ENCODE data around the gene ADD2.

ADD2 gene

DNA sequence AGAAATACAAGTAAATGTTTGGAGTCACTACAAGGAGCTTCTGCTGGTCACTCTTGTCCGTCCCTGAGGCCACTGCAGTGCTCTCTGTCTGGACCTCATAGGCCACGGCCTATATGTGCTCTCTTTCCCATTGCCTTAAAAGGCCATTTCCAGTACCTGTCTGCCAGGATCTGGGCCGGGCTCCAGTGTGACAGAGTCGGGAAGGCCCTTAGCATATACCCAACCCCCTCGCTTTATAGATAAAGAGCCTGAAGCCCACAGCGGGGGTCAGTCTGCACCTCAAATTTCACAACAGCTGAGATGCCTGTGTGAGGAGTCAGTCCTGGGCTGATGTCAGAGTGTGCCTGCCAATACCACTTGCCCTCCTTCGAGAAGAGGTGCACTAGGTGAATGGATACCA is 39.9 kb downstream of the ADD2 start:
- FAIRE-seq (no peak), DNase-seq (ENCODE audit: extremely low spot score, insufficient read length, low read depth) (no peak)

DNA sequence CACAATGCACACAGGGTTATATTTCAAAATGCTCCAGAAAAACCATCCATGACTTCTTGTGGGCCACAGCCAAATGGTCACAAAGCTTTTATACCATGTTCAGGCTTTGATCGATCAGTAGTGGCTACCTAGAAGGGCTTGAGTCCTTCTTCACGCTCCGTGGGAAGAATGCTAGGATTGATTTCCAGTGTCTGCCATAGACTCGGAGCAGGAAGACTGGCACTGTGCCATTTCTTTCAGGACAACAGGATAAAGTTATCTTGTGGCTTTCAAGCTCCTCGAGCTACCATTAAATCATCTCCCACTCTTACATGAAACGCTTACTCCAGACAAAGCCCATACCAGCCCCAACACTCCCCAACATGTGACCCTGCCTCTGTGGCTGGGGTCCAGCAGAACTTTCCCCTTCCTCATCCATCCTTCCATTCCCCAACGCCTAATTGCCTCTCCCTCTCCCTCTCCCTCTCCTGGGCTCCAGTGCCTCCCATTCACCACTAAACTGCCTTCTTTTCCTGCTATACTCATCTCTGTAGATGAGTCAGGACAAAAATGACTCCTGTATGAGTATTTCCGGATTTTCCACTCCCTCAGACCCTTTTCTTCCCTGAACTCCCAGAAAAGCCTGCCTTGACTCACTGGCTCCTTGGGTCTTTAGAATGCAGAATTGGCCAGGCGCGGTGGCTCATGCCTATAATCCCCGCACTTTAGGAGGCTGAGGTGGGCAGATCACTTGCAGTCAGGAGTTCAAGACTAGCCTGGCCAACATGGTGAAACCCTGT is 40.9 kb downstream of the ADD2 start:
- FAIRE-seq, result no peak
- DNase-seq (ENCODE audit: extremely low spot score, insufficient read length, low read depth), result no peak

DNA sequence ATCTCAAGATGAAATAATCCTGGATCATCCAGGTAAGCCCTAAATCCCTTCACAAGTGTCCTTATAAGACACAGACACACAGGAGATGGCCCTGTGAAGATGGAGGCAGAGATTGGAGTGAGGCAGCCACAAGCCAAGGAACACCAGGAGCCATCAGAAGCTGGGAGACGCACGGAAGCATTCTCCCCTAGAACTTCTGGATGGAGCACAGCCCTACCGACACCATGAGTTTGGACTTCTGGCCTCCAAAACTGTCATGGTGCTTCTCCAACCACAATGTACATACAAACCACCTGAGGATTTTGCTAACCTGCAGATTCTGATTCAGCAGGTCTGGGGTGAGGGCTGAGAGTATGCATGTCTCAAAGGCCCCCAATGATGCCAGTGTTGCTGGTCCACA is 42.5 kb downstream of the ADD2 start:
- FAIRE-seq, result no peak
- no peak for DNase-seq (ENCODE audit: extremely low spot score, insufficient read length, low read depth)

DNA sequence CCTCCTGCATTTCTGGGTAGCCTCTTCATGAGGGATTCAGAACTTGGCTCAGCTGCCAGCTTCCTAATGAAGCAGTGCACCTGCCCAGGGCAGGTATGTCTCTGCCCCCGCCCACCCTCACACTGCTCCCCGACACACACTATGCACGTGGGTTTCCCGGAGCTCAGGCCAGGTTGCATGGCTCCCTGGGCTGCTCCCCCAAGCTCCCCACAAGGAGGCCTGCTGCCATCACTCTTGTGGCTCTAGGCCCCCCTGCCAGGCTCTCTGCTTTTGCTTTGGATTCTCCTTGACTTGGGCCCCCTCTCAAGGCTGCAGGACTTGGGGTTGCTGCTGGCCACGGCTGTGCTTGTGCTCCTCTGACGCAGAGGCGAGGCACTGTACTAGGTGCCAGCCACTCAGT is 43.6 kb downstream of the ADD2 start:
- DNase-seq (ENCODE audit: extremely low spot score, insufficient read length, low read depth) (no peak), FAIRE-seq (no peak)

DNA sequence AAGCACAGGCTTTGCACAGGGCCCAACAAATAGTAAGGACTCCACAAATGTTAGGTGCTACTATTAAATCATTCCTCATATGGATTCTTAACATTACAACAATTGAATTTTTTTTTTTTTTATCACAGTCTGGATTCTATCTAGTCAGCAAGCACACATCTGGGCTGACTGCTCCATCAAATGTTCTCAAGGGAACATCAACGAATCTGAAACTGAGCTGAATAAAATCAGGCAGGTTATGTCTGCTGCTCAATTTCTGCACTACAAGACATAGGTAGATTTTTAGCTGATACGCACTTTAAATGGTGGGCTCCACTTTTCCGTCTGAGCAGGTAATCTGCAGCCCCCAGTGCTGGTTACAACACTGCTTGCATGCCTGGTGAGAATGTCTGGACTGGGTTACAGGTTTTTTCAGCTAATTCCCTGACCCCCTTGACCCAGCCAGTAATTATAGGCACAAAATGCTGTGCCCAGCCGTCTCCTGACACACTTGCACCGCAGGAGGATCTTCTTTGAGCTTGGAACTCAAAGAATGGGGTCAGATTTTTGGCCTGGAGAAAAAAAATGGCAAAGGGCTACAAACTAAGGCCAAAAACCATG is 44.6 kb downstream of the ADD2 start:
- FAIRE-seq, result no peak
- DNase-seq (ENCODE audit: extremely low spot score, insufficient read length, low read depth), result no peak

DNA sequence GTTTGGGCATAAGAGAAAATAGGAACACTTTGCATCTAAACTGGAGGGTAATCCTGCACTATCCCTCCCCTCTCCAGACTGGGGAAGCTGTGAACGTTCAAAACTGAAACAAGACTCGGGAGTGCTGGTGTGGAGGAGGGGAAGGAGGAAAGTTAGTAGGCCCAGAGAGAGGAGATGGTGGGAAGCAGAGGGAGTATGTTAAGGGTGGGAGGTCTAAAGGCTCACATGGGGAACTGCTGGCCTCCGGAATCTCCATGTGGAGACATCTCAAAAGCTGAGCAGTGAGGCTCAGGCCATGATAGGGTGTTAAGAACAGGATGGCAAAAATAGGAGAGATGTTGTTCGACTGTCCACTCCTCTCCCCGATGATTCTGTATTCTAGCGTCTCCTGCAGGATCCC is 47.9 kb downstream of the ADD2 start:
- no peak for DNase-seq (ENCODE audit: extremely low spot score, insufficient read length, low read depth)
- no peak for FAIRE-seq

DNA sequence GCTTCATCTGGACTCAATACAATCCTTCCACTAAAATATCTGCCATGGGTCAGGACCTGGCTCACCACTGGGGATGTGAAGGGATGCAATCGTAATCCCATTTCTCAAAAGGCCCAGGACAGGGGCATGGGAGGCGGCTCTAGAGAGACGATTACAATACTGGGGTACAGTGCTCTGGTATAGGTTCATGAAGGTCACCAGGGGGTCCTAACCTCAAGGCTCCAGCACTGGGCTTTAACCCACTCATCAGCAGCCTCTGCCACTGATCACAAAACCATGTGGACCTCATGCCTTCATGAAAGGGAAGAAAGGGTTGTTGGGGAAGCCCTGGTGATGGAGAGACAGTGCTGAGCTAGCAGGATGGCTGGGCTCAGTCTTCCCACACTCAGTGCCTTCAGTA is 48.8 kb downstream of the ADD2 start:
- FAIRE-seq, result no peak
- DNase-seq (ENCODE audit: extremely low spot score, insufficient read length, low read depth), result no peak

DNA sequence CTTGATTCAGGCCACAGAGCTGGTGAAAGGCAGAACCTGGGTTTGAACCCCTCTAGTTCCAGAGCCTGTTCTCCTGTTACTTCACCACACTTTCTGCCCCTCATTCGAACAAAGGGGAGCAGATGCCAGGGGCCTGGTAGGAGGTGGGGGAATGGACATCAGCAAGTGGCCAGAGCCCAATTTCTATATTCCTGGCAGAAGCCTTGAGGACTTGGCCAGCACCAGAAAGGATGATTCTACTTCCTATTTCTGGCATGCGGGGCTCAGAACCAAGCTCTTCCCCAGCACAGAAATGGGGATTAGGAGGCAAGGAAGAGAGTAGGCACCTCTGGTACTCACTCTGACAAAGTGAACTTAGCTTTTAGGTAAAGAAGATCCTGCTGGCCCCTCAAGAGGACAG is 49.3 kb downstream of the ADD2 start:
- no peak for FAIRE-seq
- no peak for DNase-seq (ENCODE audit: extremely low spot score, insufficient read length, low read depth)

DNA sequence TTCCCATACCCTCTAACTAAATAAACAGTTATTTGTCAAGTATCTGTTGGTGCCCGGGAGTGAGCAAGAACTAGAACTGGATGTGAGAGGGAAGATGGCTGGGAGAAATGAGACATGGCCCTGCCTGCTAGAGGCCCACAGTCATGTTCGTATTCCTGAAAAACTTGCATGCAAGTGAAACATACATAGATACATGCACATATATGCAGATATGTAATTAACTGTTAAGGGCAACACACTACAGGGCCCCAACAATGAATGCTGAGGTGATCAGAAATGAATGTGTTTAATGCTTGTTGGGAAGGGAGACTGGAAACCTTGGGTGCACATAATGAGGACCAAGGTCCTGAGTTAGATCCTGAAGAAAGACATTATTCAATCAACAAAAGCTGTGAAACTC is 49.8 kb downstream of the ADD2 start:
- DNase-seq (ENCODE audit: extremely low spot score, insufficient read length, low read depth) (no peak), FAIRE-seq (no peak)

DNA sequence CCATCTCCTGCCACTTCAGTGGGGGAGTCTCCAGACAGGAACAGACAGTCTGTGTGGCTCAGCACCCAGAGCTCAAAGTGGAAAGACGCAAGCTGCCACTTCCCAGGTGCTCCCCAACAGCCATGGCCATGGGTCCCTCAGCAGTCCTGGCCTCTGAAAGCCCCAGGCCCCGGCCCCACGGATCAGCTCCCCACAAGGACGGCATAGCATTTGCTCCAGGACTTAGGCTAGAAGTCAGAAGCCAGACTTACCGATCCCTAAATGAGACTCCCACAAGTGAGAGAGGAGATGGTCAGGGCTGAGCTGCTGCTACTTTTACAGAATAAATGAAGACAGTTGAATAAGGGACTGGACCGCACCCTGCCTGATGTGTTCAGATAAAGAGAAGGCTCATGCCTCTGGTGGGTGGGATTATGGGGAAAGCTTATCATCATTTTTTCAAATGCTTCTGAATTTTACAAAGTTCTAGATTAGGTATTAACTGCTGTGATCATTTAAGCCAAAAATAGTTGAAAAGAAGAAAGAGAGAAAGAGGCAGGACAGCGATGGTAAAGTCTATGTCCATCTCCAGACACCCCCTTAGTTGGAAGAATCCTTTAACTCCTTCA is 50.5 kb downstream of the ADD2 start:
- FAIRE-seq, result no peak

DNA sequence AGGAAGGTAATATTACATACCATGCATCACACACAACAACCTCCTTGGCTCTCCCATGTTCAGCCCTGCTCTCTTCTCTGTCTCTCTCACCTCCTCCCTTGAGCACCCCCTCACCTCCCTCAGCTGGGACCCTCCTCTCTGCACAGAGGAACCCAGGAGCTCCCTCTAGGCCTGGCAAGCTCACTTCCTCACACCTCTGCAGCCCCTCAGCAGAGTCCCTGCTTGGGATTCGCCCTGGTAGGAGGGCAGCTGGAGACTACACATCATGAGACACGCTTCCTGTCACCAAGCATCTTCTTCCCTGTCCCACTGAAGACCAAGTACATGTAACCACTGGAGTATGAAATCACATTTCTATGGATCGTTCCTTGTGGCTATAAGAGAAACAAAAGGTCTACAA is 51.0 kb downstream of the ADD2 start:
- DNase-seq (ENCODE audit: extremely low spot score, insufficient read length, low read depth) (no peak), FAIRE-seq (no peak)

More for the DNA sequence above, 50.5 kb downstream of the ADD2 start:
- no peak for DNase-seq (ENCODE audit: extremely low spot score, insufficient read length, low read depth)

DNA sequence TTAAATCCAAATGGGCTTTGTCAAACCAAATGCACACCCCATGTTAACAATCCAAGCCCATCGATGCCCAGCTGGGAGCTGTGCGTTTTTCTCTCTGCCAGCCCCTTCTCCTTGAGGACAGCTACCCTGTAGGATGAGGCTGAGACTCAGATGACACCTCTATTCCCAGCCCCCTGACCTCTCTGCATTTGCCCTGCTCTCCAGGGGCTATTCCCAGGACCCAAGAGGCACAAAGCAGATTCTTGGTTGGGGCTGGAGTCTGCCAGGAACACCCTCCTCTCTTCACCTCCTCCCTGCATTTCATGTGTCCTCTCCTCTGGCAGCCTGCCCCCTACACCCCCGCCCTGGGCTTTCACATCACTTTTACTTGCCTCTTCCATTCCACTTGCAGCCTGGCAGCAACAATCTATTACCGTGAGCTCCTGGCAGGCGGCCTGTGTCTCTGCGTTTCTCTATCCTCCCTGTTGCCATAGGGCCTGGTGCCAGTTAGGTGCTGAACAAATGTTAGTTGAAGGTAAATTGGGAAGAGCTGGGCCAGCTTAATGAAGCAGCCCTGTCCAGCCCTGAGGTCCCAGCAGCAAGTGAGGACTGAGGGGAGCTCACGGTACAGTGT is 51.8 kb downstream of the ADD2 start:
- no peak for FAIRE-seq
- no peak for DNase-seq (ENCODE audit: extremely low spot score, insufficient read length, low read depth)

DNA sequence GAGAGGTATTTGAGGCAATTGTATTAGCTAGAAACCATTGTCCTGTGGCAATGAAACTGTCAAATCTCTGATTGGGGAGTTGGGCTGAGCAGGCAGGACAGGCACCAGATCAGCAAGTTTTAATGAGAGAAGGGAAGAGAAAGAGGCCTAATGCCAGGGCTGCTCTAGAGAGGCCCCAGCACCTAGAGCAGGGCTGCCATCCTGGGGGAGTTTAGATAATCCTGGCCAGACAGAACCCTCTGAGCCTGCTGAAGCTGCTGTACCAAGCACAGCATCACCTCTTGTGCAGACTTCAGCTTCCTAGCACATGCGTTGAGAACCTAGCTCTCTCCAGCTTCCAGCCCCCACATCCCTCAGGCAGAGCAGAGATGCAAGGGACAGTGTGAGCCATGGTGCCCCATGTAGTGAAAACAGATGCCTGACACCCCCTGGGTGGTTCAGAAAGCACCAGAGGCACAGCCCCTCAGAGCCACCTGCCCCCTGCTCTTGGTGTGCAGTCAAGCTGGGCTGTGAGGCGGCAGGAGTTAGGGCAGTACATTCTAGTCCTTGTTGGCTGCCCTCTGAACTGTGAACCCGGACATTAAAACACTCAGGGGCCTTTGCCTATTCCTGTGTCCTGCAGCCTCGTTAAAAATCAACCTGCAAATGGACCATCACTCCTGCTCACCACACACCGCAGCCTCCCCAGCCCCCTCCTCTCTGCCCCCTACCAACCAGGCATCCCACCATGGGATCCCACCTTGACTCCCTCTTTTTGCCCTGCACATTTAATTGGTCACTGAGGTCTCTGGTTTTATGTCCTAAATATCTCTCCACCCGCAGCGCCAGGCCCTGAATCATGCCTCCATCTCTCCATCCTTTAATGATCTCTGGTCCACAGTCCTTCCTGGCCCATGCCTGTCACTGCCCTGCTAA is 52.7 kb downstream of the ADD2 start:
- DNase-seq (ENCODE audit: extremely low spot score, insufficient read length, low read depth), result no peak
- FAIRE-seq, result no peak

DNA sequence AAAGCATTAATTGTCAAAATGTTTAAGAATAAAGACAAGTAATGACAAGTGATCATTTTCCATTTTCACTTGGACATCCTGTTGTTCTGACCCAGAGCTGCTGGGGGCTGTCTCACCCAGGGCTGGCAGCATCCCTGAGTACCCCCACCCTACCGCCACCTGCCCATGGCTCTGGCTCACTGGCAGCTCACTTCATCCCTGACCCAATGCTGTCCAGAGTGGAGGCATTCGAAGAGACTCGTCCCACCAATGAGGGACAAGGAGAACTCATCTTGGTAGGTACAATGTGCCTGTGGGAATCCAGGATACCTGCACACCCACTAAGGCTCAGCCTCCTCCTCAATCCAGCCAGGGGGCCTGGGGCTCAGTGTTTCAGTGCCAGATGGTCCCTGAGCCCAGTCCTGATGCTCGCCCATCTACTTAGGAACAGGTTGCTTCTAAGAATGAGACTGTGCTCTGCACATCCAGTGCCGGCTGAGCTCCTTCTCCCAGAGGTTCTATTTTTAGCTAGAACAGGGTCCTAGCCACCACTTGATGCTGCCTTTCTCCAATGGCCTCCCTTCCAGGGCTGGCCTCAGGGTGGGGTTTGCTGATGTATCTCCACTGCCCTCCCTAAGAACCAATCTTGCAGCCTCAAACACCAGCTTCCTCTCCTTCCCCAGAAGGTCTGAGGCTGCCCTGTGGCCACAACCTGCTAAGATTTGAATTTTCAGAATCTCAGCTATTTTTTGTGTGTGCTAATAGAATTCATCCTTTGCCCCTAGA is 53.7 kb downstream of the ADD2 start:
- no peak for DNase-seq (ENCODE audit: extremely low spot score, insufficient read length, low read depth)
- no peak for FAIRE-seq

DNA sequence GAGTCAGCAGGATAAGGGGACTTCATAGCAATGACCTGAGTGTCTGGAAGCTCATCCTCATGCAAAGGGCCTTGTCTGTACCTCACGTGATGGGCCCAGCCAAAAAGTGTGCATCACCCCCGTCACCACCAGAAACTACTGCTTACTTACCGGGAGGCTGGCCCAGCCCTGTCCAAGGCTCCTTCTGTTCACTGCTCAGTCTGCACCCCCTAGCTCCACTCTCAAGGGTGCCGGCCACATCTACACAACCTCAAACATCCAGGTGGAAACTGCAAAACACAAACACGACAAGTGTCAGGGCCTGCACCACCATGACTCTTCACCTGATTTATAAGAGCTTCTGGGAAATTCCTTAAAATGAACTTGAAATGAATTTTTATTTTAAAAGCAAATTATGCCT is 55.1 kb downstream of the ADD2 start:
- no peak for DNase-seq (ENCODE audit: extremely low spot score, insufficient read length, low read depth)
- no peak for FAIRE-seq

DNA sequence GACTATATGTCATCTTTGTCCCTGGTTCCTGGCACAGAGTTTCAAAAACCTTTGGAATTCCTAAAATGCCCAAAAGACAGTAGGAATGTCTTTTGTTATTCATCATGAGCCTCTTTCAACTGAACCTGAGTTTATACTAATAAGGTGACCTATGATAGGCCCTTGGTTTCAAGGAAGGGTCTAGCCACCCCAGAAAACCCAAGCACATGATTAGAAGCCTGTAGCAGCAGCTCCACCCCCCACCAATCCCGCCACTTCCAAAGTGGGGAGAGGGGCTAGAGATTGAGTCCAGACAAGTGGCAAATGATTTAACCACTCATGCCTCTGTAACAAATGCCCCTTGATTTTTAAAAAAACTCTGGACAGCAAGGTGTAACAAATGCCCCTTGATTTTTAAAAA is 56.8 kb downstream of the ADD2 start:
- DNase-seq (ENCODE audit: extremely low spot score, insufficient read length, low read depth) (no peak), FAIRE-seq (no peak)

DNA sequence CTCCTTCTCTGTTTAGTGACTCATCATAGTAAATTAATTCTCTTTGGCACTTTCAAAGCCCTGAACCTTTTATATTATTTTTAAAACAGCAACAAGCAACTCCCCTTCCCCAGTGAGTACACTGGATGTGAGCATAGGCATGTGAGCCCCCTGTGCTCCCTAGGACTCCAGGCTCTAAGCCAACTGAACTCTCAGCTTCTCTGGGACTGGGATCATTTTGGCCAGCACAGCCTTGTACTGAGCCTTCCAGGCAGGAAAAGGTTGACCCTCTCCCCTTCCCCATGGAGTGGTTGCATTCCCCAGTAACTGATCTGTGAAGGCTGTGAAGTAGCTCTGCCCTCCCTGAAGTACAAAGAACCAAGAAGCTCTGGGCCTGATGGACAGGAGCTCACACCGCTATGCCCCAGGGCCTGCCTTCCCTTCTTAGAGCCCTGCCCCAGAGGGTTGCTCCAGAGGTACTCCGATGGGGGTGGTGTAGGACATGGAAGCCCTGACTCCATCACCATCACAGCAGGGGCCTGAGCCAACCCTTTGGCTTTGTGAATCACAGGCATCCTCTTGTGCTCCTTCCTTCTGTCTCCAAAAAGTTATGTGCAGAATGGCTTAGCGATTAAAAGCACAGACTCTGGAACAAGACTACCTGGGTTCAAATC is 57.8 kb downstream of the ADD2 start:
- FAIRE-seq, result no peak

DNA sequence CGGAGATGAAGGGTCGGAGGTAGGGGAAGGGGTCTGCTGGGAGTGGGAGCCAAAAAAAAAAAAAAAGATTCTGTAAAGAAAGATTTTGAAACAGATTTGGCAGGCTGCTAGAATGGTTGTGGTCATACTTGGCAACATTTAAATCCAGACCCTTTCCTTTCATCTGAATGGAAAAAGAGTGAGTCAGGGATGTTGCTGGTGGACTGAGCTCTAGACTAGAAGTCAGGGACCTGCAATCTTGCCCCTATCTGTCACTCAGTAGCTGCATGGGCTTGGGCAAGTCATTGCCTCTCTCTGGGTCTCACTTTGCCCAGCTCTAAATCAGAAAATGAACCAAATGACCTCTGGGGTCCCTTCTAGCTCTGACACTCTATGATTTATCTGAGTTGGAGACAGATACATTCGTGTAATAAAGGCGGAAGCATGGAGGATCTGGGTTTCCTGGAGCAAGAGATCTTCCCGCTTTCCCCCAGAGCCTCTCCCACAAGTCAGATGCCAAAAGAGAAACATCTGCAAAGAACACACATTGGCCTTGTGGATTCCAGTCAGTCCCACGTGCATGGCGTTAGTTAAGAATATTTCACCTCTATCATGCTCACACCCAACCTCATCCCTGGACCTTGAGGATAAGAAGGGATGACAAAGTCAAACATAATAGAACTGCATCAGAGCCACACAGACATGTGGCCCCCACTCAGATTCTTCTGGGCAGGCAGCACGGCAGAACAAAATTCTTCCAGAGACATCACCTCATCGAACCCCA is 58.5 kb downstream of the ADD2 start:
- DNase-seq (ENCODE audit: extremely low spot score, insufficient read length, low read depth) (no peak), FAIRE-seq (no peak)

More for the DNA sequence above, 57.8 kb downstream of the ADD2 start:
- no peak for DNase-seq (ENCODE audit: extremely low spot score, insufficient read length, low read depth)
